ENCODE data around the gene ATP2C1.
"Not testable (repeated sequence)": the region's sequence is repeated elsewhere in the genome, so short reads cannot be mapped to it uniquely, and the experiment has no call there.

The ATP2C1 gene

DNA sequence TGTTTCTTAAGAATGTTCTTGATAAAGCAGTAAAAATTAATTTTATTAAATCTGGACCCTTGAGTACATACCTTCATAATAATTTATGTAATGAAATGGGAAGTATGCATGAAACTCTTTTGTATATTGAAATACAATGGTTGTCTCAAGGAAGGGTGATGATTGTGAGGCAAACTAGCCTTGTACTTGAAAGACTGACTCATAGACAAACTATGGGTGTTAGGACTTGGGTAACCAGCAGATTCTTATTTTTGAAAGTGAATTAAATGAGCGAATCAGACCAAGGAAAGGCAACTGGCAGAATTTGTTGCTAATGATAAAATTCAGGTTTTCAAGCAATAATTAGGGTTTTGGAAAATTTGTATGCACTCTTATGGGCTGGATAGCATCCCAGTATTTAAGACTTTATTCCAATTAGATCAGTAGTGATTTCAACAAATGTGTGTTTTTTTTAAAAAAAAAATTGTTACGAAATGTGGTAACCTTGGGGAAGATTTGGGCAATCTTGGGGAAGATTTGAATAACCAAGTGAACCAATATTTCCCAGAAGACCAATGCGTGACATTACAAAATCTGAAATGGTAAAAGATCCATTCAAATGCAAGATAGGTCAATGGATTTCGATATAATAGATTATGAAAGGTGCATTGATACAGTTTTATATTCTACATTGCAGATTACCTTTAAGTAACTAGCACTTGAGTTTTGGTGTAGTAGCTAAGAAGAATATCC, 42.0 kb downstream of the ATP2C1 start:
- DNase-seq (ENCODE audit: low read depth in 2 of 2, low spot score in 1 of 2): no peak

DNA sequence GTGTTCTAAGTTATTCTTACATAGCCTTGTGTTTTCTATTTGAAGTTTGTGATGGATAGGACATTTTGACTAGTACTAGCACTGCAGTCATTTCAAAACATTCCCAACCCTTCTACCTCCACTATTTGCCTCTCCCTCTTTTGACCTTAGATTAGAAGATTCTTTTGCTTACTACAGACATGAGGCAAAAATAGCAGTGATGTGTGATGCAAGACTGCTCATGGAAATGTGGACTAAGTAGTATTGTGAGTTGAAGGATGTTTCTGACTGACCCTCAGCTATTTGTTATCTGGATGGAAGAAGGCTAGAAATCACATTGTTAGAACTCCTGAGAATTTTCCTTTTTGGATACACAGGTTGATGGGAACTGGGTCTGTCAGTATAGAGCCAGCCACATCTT, 45.9 kb downstream of the ATP2C1 start:
- no peak for DNase-seq (ENCODE audit: low read depth in 2 of 2, low spot score in 1 of 2)

DNA sequence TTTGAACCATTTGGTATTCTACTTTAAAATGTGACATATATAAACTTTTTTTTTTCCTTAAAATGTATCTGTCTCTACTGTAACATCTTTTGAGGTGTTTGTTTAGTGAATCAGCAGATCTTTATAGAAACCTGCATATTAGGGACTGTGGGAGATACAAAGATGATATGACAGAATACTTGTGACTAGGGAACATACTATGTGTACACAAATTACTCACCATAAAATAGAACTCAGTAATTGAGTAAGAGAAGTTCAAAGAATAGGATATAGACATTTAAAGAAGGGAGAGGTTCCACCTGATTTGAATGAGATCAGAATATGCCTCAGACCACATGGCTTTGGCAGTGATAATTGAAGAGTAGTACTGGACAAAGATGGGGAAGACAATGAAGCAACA, 47.9 kb downstream of the ATP2C1 start:
- no peak for DNase-seq (ENCODE audit: low read depth in 2 of 2, low spot score in 1 of 2)

DNA sequence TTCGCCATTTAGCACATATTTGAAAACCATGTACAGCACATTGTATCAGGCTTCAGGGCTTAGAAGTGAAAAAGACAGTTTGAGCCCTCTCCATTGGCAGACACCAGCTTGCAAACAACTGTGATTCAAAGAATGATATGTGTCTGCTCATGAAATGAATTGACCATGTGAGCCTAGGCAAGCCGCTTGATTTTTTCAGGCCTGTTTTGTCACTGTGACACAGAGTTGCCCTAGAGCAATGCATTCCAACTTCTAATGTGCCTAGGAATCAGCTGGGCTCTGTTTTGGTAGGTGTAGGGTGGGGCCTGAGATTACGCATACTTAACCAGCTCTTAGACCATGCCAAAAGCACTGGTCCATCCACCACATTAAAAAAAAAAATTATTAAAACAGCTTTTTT, 53.0 kb downstream of the ATP2C1 start:
- DNase-seq (ENCODE audit: low read depth in 2 of 2, low spot score in 1 of 2): no peak

DNA sequence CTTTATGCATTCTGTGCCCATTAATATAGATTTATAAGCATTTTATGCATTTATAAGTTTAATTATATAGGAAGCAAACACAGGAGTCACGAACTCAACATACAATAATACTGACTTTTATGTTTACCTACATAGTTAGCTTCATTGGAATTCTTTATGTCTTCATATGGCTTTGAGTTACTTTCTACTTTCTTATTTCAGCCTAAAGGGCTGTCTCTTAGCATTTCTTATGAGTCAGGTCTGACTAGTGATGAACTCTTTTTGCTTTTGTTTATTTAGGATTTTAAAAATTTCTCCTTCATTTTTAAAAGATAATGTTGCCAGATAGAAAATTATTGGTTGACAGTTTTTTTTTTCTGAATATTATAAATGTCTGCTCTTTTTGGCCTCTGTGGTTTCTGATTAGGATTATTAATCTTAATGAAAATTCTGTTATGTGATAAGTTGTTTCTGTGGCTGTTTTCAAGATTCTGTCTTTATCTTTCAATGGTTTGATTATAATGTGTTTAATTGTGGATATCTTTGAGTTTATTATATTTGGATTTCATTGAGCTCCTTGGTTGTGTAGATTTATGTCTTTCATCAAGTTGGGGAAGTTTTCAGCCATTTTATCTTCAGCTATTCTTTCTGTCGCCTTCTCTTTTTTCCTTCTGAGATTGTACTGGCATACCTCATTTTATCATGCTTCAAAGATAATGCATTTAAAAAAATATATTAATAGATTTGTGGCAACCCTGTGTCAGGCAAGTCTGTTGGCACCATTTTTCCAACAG, 54.3 kb downstream of the ATP2C1 start:
- no peak for DNase-seq (ENCODE audit: low read depth in 2 of 2, low spot score in 1 of 2)

DNA sequence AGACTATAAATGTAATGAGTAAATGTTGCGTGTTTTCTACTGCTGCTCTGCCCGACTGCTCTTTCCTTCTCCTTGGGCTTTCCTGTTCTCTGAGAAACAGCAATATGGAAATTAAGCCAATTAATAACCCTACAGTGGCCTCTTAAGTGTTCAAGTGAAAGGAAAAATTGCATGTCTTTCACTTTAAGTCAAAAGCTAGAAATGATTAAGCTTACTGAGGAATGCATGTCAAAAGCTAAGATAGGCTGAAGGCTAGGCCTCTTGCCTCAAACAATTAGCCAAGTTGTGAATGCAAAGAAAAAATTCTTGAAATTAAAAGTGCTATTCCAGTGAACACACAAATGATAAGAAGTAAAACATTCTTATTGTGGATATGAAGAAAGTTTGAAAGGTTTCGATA, 55.0 kb downstream of the ATP2C1 start:
- DNase-seq (ENCODE audit: low read depth in 2 of 2, low spot score in 1 of 2): no peak

DNA sequence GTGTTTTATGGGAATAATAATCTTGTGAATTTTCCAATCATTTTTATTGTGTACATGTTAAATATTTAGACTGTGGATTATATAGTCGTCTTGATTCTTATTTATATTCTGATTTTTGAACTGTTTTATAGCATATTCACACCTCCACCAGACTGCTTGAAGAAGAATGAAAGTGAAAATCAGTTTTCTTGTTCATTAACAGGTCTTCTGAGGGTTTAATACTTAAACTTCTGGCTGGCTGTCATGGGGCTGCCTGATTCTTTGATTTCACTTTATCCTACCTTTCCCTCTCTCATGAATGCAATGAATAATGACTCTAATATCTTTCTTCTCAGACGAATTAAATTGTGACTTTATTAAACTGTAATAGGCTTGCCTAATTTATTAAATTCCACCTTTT, 56.2 kb downstream of the ATP2C1 start:
- DNase-seq (ENCODE audit: low read depth in 2 of 2, low spot score in 1 of 2): no peak

DNA sequence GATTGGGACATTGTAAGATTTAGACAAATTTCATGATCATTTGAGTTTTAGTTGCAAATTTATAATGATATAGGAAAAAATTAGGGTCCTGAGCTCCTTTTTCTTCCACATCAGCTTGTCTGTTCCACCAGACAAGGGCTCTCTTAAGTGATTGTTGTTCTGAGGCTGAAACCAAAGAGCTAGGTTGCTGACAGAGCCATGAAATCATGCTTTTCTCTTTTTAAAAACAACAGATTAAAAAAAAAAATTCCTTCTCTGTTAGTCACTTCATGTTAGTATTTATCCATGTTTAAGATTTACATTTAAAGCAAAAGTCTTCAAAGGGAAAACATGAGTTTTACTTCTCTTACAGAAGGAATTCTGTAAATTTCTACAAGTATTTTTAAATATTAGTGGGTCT, 56.8 kb downstream of the ATP2C1 start:
- no peak for DNase-seq (ENCODE audit: low read depth in 2 of 2, low spot score in 1 of 2)

DNA sequence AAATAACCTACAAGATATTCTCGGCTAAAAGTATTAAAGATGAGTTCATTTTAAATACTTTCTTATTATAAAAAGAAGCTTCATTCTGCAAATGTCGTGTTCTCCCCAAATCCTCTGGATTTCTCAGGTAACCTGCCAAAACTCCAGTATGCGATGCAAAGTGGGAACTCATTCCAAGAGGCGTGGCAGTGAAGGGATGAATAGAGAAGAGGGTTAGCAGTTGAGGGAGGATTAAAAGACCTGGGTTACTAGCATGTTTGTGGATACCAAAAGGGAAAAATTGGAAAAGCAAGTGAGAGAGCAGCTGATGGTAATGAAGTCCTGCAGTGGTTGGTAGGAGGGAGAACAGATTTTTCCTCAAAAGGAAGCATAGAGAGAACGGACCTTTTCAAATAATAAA, 61.6 kb downstream of the ATP2C1 start:
- no peak for DNase-seq (ENCODE audit: low read depth in 2 of 2, low spot score in 1 of 2)

DNA sequence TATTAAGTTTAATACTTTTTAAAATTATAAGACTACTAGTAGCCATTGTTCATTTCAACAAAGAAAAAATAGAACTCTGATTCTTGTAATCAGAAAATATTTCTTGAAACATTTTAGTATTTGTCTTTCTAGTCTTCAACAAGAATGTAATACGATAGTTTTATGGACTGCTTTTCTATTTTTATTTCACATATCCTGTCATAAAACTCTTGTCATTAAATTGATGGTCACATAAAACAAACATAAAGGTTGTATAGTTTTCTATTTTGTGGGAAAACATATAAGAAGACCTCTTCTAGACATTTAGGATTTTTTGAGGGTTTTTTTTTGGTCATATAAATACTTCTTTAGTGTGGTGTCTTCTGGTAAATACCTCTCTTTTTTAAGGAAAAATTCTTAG, 62.4 kb downstream of the ATP2C1 start:
- no peak for DNase-seq (ENCODE audit: low read depth in 2 of 2, low spot score in 1 of 2)

DNA sequence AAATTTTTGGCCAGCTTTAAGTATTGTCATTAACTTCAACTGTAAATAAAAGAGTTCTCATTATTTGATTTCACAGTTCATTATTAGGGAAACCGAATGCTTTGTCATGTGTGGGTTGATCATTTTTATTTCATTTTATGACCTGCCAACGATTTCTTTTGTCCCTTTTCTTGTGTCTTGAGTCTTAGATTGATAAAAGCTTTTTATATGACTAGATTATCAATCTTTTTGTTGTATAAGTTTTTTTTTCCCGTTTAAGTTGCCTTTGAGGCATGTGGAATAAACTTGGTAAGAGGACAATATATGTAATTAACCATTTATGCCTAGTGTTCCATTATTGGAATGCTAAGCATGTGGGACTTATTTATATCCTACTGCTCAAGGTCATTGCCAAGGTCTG, 62.8 kb downstream of the ATP2C1 start:
- DNase-seq (ENCODE audit: low read depth in 2 of 2, low spot score in 1 of 2): no peak

DNA sequence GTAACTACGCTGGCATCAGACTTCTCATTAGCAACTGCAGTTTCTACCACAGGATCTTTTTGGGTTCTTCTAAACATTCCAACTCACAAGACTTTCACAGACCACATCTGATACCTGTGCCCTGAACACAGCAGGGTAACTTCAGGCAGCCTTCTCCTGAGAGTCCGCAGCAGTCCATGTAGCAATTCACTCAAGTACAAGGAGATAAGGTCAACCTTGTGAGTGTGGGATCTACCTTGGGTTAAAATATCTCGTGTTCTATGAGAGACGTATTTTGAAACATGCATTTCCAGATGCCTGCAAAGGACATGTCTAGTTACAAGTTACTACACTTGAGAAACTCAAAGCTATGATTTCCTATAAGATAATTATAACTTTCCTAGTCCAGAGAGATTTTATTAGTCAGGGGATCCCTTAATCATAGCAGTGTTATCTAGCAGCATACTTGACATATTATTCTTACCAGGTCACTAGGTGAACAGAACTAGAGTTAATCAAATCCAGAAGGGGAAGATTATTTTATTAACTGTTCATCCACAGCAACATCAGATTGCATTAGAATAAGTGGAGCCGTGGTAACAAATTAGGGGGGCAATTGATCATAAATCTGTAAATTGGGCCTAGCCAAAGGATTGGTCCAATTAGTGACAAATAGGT, 66.4 kb downstream of the ATP2C1 start:
- DNase-seq (ENCODE audit: low read depth in 2 of 2, low spot score in 1 of 2): no peak

DNA sequence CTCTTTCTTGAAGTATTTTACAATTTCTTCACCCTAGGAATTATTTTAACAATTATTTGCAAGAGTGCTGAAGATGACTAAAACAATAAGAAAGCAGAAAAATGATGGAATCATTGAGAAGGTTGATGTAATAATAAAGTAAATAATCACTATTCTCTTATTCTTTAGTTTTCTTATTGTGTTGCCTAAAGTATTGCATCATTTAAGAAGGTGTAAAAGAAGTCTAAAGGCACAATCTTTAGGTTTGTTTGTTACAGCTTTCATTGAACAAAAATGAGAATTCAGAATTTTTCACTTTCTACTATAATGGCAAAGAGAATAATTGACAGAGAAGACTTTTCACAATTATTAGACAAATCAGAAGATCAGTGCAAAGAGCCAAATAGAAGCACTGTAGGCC, 67.6 kb downstream of the ATP2C1 start:
- no peak for DNase-seq (ENCODE audit: low read depth in 2 of 2, low spot score in 1 of 2)

DNA sequence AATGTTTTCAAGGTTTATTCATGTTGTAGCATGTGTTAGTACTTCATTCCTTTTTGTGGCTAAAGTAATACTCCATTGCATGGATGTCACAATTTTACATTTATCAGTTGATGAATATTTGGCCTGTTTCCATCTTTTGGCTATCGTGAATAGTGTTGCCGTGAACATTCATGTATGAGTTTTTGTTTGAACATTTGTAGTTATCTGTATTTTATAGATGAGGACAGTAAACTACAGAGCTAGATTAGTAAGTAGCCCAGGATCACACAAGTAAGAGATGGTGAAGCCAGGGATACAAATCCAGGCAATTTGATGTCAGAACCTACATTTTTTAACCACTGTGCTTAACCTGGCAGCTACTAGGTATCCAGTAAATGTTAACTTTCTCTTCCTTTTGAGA, 69.6 kb downstream of the ATP2C1 start:
- DNase-seq (ENCODE audit: low read depth in 2 of 2, low spot score in 1 of 2): no peak

DNA sequence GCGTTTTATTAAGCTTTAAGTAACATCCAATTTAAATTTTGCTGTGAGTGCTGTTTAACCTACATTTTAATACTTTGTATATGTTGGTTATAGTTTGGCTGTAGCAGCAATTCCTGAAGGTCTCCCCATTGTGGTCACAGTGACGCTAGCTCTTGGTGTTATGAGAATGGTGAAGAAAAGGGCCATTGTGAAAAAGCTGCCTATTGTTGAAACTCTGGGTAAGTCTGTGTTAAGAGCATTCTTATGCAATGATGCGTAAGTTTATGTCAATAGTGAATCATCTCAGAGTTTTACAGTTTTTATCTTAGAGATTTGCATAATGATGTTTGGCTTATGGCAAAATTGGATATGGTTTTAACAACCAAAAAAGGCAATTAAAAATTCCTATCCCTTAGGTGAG, 70.0 kb downstream of the ATP2C1 start:
- DNase-seq (ENCODE audit: low read depth in 2 of 2, low spot score in 1 of 2): no peak

DNA sequence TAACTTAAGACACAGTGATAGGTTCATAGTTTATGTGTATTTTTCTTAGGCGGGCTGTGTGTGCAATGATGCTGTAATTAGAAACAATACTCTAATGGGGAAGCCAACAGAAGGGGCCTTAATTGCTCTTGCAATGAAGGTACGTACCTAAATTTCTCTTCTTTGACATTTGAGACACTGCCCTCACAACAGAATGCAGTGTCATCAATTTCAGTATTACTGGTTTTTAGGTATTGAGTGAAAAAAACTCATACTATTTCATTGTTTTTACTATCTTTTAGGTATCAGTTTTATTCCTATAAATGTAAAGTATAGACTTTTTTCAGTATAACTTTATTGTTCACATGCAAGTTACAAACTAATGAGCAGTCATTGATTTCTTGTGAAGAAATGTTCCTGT, 73.4 kb downstream of the ATP2C1 start:
- DNase-seq (ENCODE audit: low read depth in 2 of 2, low spot score in 1 of 2): no peak

DNA sequence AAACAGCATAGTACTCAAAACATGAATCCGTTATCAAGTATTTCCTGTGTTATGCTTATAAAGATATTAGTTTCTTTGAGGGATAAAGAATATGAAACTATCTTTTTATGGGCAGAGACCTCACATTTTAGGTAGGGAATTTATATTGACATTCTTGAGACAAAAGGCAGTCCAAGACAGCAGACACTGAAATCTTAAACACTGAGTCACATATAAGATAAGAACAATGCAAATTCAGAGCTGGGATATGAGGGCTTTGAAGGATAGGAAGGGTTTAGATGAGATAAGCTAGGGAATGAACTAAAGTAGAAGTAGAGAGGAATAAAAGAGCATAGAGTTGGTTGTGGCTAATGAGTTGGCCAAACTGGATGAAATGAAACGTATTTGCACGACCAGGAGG, 74.3 kb downstream of the ATP2C1 start:
- no peak for DNase-seq (ENCODE audit: low read depth in 2 of 2, low spot score in 1 of 2)

DNA sequence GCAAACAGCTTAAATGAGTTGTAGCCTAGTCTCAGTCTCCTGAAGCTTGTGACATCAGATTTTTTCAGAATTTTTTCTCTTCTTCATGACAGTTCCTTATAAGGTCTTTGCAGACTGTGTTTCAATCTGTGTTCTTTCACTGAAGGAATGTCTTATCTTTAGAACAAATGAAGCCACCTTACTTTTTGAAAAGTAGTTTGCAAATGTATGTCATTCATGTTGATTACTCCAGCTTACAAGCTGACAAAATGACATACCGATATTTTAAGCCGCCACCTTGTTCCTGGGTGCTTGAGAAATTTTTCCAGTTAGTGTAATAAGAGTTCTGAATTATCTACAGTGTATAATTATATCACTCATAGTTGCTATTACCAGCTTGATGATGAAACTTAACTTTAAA, 75.7 kb downstream of the ATP2C1 start:
- DNase-seq (ENCODE audit: low read depth in 2 of 2, low spot score in 1 of 2): no peak

DNA sequence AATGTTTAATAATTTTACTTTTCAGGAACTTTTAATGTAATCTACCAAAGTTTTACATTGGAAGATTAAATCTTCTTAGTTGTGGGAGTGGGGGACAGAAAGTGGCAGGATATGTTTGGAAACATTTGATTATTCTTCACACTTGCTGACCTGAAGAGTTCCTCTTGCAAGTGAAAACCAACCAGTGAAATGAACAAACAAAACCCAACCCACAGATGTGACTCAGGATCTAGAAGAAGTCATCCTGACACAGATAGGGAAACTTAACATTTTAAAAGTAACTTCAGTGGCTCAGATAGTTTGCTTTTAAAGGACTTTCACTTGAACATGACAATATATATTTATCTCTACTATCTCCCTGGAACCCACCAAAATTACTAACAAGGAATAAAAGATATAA, 77.3 kb downstream of the ATP2C1 start:
- no peak for DNase-seq (ENCODE audit: low read depth in 2 of 2, low spot score in 1 of 2)

DNA sequence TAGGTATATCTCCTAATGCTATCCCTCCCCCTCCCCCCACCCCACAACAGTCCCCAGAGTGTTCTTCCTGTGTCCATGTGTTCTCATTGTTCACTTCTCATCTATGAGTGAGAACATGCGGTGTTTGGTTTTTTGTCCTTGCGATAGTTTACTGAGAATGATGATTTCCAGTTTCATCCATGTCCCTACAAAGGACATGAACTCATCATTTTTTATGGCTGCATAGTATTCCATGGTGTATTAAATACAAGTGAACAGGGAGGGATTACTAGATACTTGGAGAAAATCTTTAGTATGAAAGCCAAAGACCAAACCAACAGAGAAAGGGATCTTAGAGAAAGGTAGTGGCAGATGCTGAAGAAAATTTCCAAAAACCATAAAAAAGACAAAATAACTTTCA, 78.7 kb downstream of the ATP2C1 start:
- DNase-seq (ENCODE audit: low read depth in 2 of 2, low spot score in 1 of 2): not testable (repeated sequence)

DNA sequence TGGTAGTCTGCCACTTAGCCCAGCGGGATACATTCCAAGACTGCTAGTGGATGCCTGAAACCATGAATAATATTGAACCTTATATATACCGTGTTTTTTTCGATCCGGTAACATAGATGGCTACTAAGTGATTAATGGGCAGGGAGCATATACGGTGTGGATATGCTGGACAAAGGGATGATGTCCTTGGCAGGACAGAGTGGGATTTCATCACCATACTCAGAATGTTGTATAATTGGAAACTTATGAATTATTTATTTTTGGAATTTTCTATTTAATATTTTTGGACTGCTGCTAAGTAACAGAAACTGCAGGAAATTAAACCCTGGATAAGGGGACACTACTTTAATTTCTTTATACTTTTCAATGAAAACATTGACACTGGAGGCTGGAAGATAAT, 79.5 kb downstream of the ATP2C1 start:
- no peak for DNase-seq (ENCODE audit: low read depth in 2 of 2, low spot score in 1 of 2)

DNA sequence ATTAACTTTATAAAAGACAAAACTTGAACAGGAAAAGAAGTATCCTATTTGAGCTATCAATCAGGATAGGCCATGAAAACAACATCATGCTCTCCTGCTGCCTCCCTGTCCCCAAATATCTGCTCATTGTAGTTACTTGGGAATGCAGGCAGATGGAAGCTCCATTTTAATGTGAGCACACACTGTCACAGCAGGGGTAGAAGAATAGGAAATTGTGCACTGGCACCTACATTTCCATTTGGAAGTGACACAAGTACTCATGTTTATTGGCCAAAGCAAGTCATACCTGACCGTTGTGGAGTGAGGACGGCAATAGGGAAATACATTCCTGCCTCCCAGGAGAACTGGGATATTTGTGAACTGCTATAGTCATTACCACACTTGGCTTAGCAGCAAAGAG, 80.3 kb downstream of the ATP2C1 start:
- no peak for DNase-seq (ENCODE audit: low read depth in 2 of 2, low spot score in 1 of 2)
